ENCODE measurements around the gene FOXD4L3. TPM values are rescaled to one million over a fixed set of nuclear protein-coding genes. Genes with fewer than 3 reads are reported as not detected.
"Not testable (repeated sequence)": the region's sequence is repeated elsewhere in the genome, so short reads cannot be mapped to it uniquely, and the experiment has no call there.

Gene FOXD4L3
- under 1 TPM in 2 of 6 experiments, not detected in 4; 0.11 to 0.12 TPM for total RNA-seq
- long read RNA-seq, result 0 reads

- intact Hi-C loops (cut with DNase I); H3K9me3 ChIP-seq; H3K27me3 ChIP-seq; H3K27ac ChIP-seq; ATAC-seq; DNase-seq; H3K4me3 ChIP-seq; H3K4me1 ChIP-seq; H3K36me3 ChIP-seq: not testable (repeated sequence)
- no CpG with 5 or more reads among the region's 15 CpGs for WGBS (ENCODE audit: insufficient coverage, low coverage, low lambda C conversion rate, missing lambda C conversion rate)
Observed at GRCh38 chr9:68302567-68302966, at the start of gene FOXD4L3. TSS of gene FOXD4L3 (plus strand) at chr9:68302867. CDS start at chr9:68302952, 85 bp downstream.

GRCh38 chr9:68281041-68281440 lies 21.6 kb upstream of the FOXD4L3 start:
- H3K36me3 ChIP-seq; ATAC-seq; H3K27me3 ChIP-seq; H3K9me3 ChIP-seq; H3K4me3 ChIP-seq; DNase-seq; H3K27ac ChIP-seq; H3K4me1 ChIP-seq; intact Hi-C loops (cut with DNase I): not testable (repeated sequence)
- WGBS (ENCODE audit: insufficient coverage, low coverage, low lambda C conversion rate, missing lambda C conversion rate), result 97% methylated on average over 6 of the region's 16 CpGs

GRCh38 chr9:68303771-68304170 lies 1.1 kb downstream of the FOXD4L3 start:
- ATAC-seq; intact Hi-C loops (cut with DNase I): not testable (repeated sequence)

GRCh38 chr9:68304212-68304611 lies 1.5 kb downstream of the FOXD4L3 start:
- H3K9me3 ChIP-seq; H3K27me3 ChIP-seq; H3K4me3 ChIP-seq; H3K27ac ChIP-seq; DNase-seq; ATAC-seq; H3K4me1 ChIP-seq; intact Hi-C loops (cut with DNase I); H3K36me3 ChIP-seq: not testable (repeated sequence)
- WGBS (ENCODE audit: insufficient coverage, low coverage, low lambda C conversion rate, missing lambda C conversion rate), result 0% methylated on average over 3 of the region's 21 CpGs

More at GRCh38 chr9:68303771-68304170, 1.1 kb downstream of the FOXD4L3 start:
- H3K4me3 ChIP-seq, H3K4me1 ChIP-seq, H3K9me3 ChIP-seq, DNase-seq, H3K36me3 ChIP-seq, H3K27me3 ChIP-seq, H3K27ac ChIP-seq: not testable (repeated sequence)
- WGBS (ENCODE audit: insufficient coverage, low coverage, low lambda C conversion rate, missing lambda C conversion rate), result no CpG with 5 or more reads among the region's 30 CpGs

GRCh38 chr9:68304777-68305176 lies 2.1 kb downstream of the FOXD4L3 start:
- H3K27me3 ChIP-seq; H3K4me1 ChIP-seq; DNase-seq; H3K36me3 ChIP-seq; H3K27ac ChIP-seq; H3K9me3 ChIP-seq; ATAC-seq; H3K4me3 ChIP-seq; intact Hi-C loops (cut with DNase I): not testable (repeated sequence)
- 17% methylated on average over 3 of the region's 4 CpGs for WGBS (ENCODE audit: insufficient coverage, low coverage, low lambda C conversion rate, missing lambda C conversion rate)

GRCh38 chr9:68305680-68306285 lies 3.1 kb downstream of the FOXD4L3 start:
- DNase-seq; H3K27me3 ChIP-seq; H3K36me3 ChIP-seq; H3K27ac ChIP-seq; H3K4me1 ChIP-seq; H3K9me3 ChIP-seq; intact Hi-C loops (cut with DNase I); H3K4me3 ChIP-seq: not testable (repeated sequence)
- peak; percentile 19 to 71 (median 39) for ATAC-seq
- WGBS (ENCODE audit: insufficient coverage, low coverage, low lambda C conversion rate, missing lambda C conversion rate), result 29% methylated on average over 9 of the region's 21 CpGs

GRCh38 chr9:68306391-68306964 lies 3.8 kb downstream of the FOXD4L3 start:
- WGBS (ENCODE audit: insufficient coverage, low coverage, low lambda C conversion rate, missing lambda C conversion rate), result 12% methylated on average over 5 of the region's 37 CpGs
- intact Hi-C loops (cut with DNase I); H3K36me3 ChIP-seq; H3K4me1 ChIP-seq; DNase-seq; H3K27me3 ChIP-seq; H3K4me3 ChIP-seq; H3K27ac ChIP-seq; H3K9me3 ChIP-seq: not testable (repeated sequence)
- peak; percentile 31 to 54 (median 39) for ATAC-seq

- DNase-seq; intact Hi-C loops (cut with DNase I); H3K27ac ChIP-seq; H3K9me3 ChIP-seq; H3K4me3 ChIP-seq; H3K27me3 ChIP-seq; H3K4me1 ChIP-seq; H3K36me3 ChIP-seq: not testable (repeated sequence)
- WGBS (ENCODE audit: insufficient coverage, low coverage, low lambda C conversion rate, missing lambda C conversion rate), result no CpG with 5 or more reads among the region's 35 CpGs
- ATAC-seq, result peak; percentile 42 to 56 (median 46)
Observed at GRCh38 chr9:68307127-68307526, 4.5 kb downstream of the FOXD4L3 start.

- WGBS (ENCODE audit: insufficient coverage, low coverage, low lambda C conversion rate, missing lambda C conversion rate), result 16% methylated on average over 20 of the region's 21 CpGs
- peak; percentile 33 to 61 (median 52) for ATAC-seq
- H3K27me3 ChIP-seq; H3K4me3 ChIP-seq; H3K27ac ChIP-seq; H3K36me3 ChIP-seq; H3K9me3 ChIP-seq; intact Hi-C loops (cut with DNase I); H3K4me1 ChIP-seq: not testable (repeated sequence)
- DNase-seq, result peak in 1 of 3 donors; percentile 27
Observed at GRCh38 chr9:68307654-68308053, 5.0 kb downstream of the FOXD4L3 start.

- intact Hi-C loops (cut with DNase I); DNase-seq; H3K9me3 ChIP-seq; H3K4me3 ChIP-seq; H3K4me1 ChIP-seq; H3K36me3 ChIP-seq; H3K27ac ChIP-seq; H3K27me3 ChIP-seq: not testable (repeated sequence)
- no CpG with 5 or more reads among the region's 5 CpGs for WGBS (ENCODE audit: insufficient coverage, low coverage, low lambda C conversion rate, missing lambda C conversion rate)
- ATAC-seq, result peak in 1 of 4 donors; percentile 23
Observed at GRCh38 chr9:68311208-68311607, 8.5 kb downstream of the FOXD4L3 start.

GRCh38 chr9:68318209-68318608 lies 15.5 kb downstream of the FOXD4L3 start:
- ATAC-seq; H3K4me1 ChIP-seq; H3K36me3 ChIP-seq; H3K9me3 ChIP-seq; H3K27me3 ChIP-seq; DNase-seq; H3K27ac ChIP-seq; H3K4me3 ChIP-seq; intact Hi-C loops (cut with DNase I): not testable (repeated sequence)
- WGBS (ENCODE audit: insufficient coverage, low coverage, low lambda C conversion rate, missing lambda C conversion rate), result 68% methylated on average over 10 of the region's 10 CpGs

- DNase-seq; H3K36me3 ChIP-seq; H3K9me3 ChIP-seq; ATAC-seq; H3K4me1 ChIP-seq; intact Hi-C loops (cut with DNase I); H3K27ac ChIP-seq; H3K4me3 ChIP-seq; H3K27me3 ChIP-seq: not testable (repeated sequence)
- WGBS (ENCODE audit: insufficient coverage, low coverage, low lambda C conversion rate, missing lambda C conversion rate), result no CpG with 5 or more reads among the region's 24 CpGs
Observed at GRCh38 chr9:68323749-68324148, 21.1 kb downstream of the FOXD4L3 start.
